Measurements from ENCODE around the gene CLDN1. TPM values are rescaled to one million over a fixed set of nuclear protein-coding genes. Genes with fewer than 3 reads are reported as not detected.

CLDN1 gene
- total RNA-seq, 1 experiment from 2014 or later: 1.3 TPM

- DNase-seq (ENCODE audit: low read depth): peak; percentile 15
These were observed 11.7 kb upstream of the CLDN1 start for GRCh38 chr3:190333961-190334360.

DNA sequence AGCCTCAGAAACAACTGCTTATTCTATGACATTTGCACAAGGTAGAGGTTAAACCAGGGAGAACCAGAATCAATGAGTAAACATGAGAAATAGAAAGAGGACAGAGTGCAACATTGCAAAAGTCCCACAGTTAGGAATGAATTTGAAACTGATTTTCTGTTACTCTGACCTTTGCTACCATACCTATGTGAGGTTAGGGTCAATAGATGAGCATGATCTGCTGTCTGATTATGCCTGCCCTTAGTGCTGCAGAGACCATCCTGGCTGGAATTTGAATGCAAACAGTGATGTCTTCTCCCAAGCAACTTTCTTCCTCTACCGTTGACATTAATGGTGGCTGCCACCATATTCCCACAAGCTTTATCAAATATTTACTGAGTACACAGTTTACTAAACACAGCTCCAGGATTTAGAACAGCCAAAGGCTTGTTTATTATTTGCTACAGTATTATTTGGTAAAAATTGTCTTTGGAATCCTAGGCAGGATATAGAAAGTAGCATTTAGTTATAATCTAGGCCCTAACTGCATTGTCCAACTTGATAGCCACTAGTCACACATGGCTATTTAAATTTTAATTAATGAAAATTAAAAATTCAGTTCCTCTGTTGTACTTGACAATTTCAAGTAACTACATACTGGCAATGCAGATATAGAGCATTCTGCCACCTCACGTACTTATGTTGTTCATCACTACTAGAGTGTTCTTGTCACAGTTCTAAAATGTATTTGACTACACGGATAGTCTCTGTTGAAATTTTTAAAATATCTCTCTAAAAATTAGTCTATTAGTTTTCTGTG is 8.9 kb upstream of the CLDN1 start:
- DNase-seq (ENCODE audit: low read depth): no peak

GRCh38 chr3:190326930-190327329 is 4.7 kb upstream of the CLDN1 start:
- DNase-seq (ENCODE audit: low read depth): no peak

DNA sequence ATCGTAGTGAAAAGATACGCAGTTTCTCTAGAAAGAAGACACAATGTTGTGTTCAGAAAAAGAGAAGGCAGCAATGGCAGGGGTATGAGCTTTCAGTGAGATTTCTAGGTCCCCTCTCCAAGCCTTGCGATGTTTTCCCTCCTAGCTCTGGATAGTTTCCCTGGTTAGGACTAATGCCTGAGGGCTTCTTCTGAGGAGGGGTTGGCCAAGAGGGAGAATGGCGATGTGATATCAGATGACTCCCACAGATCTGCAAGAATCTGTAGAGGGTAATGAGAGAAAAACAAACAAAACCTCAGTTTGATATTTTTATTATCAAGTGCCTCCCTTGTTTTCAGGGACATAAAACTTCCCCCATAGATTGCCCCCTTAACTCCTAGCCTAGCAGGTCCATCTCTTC is 4.1 kb upstream of the CLDN1 start:
- DNase-seq (ENCODE audit: low read depth): peak; percentile 40

DNA sequence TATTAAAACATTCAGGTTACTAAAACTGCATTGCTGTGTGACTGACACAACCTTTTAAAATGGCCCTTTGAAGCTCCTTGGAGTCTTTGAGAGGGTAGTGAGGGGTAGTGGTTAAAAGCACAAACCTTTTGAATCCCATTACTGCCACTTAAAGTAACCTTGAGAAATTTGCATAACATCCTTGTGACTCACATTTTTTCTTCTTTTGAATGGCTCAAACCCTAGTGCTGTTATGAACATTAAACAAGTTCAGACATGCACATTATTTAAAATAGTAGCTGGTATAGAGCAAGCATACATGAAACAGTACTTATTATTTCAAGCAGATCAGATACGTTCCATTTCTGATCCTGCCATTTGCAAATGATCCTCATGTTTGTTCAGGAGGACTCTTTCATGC is 3.7 kb upstream of the CLDN1 start:
- DNase-seq (ENCODE audit: low read depth): no peak

DNA sequence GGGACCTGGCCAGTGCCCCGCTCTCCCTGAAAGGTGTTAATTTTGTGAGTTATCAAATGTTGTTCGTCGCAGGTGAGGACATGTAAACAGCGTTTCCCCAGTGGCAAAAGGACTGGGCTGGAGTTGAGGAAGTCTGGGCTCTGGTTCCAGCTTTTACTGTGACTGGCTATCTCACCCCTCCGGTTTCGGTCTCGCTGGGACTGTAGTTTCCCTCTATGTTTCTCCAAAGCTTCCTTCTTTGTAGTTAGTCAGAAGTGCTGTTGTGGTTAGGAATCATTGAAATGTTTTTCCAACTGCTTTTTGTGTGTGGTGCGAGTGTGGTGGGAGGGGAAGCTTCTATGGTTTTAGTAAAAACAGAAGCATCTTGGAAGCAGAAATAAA is 990 bp upstream of the CLDN1 start:
- no peak for DNase-seq (ENCODE audit: low read depth)

- DNase-seq (ENCODE audit: low read depth): no peak
These were observed 479 bp upstream of the CLDN1 start for GRCh38 chr3:190322604-190323245.

- no peak for DNase-seq (ENCODE audit: low read depth)
These were observed 1.5 kb downstream of the CLDN1 start for GRCh38 chr3:190320594-190321362.

- DNase-seq (ENCODE audit: low read depth): no peak
These were observed 2.6 kb downstream of the CLDN1 start for GRCh38 chr3:190319660-190320059.

GRCh38 chr3:190318666-190319065 is 3.6 kb downstream of the CLDN1 start:
- no peak for DNase-seq (ENCODE audit: low read depth)

- DNase-seq (ENCODE audit: low read depth): no peak
These were observed 7.5 kb downstream of the CLDN1 start for GRCh38 chr3:190314741-190315140.

DNA sequence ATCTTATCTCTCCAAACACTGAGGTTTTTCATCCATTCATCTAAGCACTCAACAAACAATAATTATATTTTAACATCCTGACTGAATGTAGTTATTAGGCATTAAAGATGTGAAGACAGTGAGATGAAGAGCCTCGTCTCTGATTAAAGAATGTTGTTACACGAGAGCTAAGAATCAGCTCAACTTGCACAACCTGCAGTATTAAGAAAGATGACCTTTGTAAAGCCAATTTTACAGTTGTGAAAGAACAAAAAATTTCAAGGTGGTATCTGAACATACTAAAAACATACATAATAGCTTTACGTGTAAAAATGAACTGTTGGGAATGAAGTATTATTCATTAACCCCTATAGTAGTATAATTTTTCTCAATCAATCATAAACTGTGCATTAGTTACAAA is 12.8 kb downstream of the CLDN1 start:
- DNase-seq (ENCODE audit: low read depth): no peak

DNA sequence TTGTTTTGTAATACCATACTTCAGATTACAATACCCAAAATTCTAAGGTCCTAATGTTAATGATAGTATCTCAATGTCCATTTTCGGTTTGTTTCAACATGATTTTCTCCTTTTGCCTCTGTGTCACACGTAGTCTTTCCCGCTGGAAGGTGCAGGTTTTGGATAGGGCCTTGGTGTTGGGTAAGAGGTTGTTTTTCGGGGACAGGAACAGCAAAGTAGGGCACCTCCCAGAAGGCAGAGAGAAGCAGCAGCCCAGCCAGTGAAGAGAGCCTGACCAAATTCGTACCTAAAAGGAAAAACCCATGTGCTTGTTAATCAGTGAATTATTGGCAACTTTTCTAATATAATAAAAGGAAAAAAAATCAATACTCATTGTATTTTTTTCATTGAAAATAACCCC is 14.1 kb downstream of the CLDN1 start:
- DNase-seq (ENCODE audit: low read depth): no peak

GRCh38 chr3:190307164-190307545 is 15.1 kb downstream of the CLDN1 start:
- DNase-seq (ENCODE audit: low read depth): no peak

- peak; percentile 13 for DNase-seq (ENCODE audit: low read depth)
These were observed 15.6 kb downstream of the CLDN1 start for GRCh38 chr3:190306513-190307163.

- no peak for DNase-seq (ENCODE audit: low read depth)
These were observed 16.2 kb downstream of the CLDN1 start for GRCh38 chr3:190306026-190306425.

GRCh38 chr3:190305406-190305805 is 16.8 kb downstream of the CLDN1 start:
- peak; percentile 61 for DNase-seq (ENCODE audit: low read depth)

GRCh38 chr3:190303884-190304283 is 18.4 kb downstream of the CLDN1 start:
- DNase-seq (ENCODE audit: low read depth): peak; percentile 19

DNA sequence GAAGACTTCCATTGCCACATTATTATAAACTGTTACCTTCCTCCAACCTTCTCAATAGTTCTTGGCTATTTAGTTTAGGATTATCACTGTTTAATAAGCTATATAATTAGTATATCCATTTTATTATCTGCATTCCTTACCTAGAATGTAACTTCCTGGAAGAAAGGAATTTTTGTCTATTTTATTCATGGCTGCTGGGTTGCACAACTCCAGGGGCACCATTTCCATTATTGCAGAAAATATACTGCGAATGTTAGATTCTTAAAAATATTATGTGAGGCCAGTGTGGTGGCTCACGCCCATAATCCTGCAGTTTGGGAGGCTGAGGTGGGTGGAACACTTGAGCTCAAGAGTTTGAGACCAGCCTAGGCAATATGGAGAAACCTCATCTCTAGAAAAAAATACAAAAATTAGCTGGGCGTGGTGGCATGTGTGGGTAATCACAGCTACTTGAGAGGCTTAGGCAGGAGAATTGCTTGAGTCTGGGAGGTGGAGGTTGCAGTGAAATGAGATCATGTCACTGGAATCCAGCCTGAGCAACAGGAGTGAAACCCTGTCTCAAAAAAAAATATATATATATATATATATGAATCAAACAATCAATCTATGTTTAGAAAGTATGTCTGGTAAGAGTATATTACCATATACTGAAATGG is 19.9 kb downstream of the CLDN1 start:
- peak; percentile 31 for DNase-seq (ENCODE audit: low read depth)

DNA sequence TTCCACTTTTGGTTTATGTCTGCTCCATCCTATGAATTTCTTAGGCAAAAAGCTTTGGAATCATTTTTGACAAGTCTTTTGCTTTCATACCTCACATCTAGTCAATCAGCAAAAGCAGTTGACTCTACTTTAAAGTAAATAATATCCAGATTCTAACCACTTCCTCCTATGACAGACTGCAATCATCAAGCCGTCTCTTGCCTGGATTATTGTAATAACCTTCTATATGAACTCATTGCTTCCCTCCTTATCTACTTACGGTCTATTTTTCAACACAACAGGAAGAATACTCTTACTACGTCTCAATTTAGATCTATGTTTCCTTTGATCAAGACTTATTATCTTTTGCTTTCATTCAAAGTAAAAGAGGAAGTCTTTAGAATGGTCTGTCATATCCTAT is 20.7 kb downstream of the CLDN1 start:
- no peak for DNase-seq (ENCODE audit: low read depth)

DNA sequence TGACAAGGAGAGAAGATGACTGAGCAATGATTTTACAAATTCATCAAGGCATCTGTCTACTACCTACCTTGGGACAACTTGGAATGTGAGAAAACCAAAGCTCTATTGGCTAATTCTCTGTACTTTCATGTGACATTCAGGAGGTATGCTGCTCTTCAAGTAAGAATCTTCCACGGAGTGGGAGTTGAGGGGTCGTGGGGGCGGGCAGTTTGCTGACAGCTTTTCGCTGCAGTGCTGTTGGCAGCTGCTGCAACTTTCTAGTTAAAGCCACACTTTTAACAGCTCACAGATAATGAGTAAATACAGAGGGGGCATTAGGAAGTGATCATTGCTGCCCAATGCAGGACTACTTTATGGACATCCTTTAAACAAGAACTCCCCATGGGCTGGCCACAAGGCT is 22.3 kb downstream of the CLDN1 start:
- DNase-seq (ENCODE audit: low read depth): no peak

- DNase-seq (ENCODE audit: low read depth): no peak
These were observed 28.2 kb downstream of the CLDN1 start for GRCh38 chr3:190294030-190294429.
